ENCODE data around the gene RCSD1. TPM values are rescaled to one million over a fixed set of nuclear protein-coding genes. Genes with fewer than 3 reads are reported as not detected.
"Not testable (repeated sequence)": the region's sequence is repeated elsewhere in the genome, so short reads cannot be mapped to it uniquely, and the experiment has no call there.

The RCSD1 gene
- total and polyA plus RNA-seq, 8 donors = 6.0 to 43.7 (median 19.7) TPM

GRCh38 chr1:167734841-167735240 lies 104.8 kb downstream of the RCSD1 start:
- Histone ChIP-seq H3K27ac (no peak overlapping the region), H3K4me3 (no peak overlapping the region), H3K4me1 (peaks cover 16 to 46% (median 28%) of the 10 kb centered on the region in 4 donors), H3K36me3 (peaks cover 3 to 21% (median 13%) of the 10 kb centered on the region in 4 donors), H3K27me3 (no peaks in the 10 kb centered on the region), H3K9me3 (no peaks in the 10 kb centered on the region)
- DNase-seq = no peak
- intact Hi-C loops (cut with DNase I; ENCODE audit: low total_unique reads) = loop anchor here (10.0 kb wide), 1 partner anchor 60 kb away; no protein-coding TSS in a partner anchor
- TF ChIP-seq POLR2AphosphoS5 (IDR thresholded peaks at IDR 0.05) (no peak), EP300 (IDR thresholded peaks at IDR 0.05) (no peak)
- 66 to 89% (median 74%) methylated on average over 1 of the region's 1 CpG for WGBS, 5 donors

- WGBS, 5 donors = 32 to 52% (median 41%) methylated on average over 4 of the region's 4 CpGs
- H3K27me3 ChIP-seq = no peaks in the 10 kb centered on the region
- DNase-seq = no peak
- H3K4me3 ChIP-seq = no peak overlapping the region
- peaks cover 0 to 7% (median 3%) of the 10 kb centered on the region in 4 donors for H3K36me3 ChIP-seq
- peaks cover 16 to 55% (median 34%) of the 10 kb centered on the region in 4 donors for H3K4me1 ChIP-seq
- intact Hi-C loops (cut with DNase I; ENCODE audit: low total_unique reads) = loop anchor here (10.0 kb wide), 1 partner anchor 58 kb away; no protein-coding TSS in a partner anchor
- TF ChIP-seq CTCF (IDR thresholded peaks at IDR 0.05) (no peak), EP300 (IDR thresholded peaks at IDR 0.05) (no peak), POLR2AphosphoS5 (IDR thresholded peaks at IDR 0.05) (no peak), POLR2A (IDR thresholded peaks at IDR 0.05) (no peak)
- H3K9me3 ChIP-seq = no peaks in the 10 kb centered on the region
- peak overlapping the region in 1 of 5 donors; percentile 20 for H3K27ac ChIP-seq
Observed at GRCh38 chr1:167737169-167737568, 107.1 kb downstream of the RCSD1 start.

DNA sequence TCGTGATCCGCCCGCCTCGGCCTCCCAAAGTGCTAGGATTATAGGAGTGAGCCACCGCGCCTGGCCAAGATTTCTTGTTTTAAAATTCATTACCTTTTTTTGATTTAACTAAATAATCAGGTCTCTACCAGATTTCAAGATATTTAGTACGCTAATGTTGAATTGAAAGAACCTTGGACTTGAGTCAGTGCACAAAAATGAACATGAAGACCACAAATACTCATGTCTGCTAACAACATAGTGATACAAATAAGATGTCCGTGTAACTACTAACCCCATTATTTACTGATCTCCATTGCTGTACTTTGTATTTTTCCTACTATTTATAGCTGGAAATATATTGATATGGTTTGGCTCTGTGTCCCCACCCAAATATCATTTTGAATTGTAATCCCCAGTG lies 108.1 kb downstream of the RCSD1 start:
- DNase-seq = no peak
- Histone ChIP-seq H3K27ac (no peak overlapping the region), H3K27me3 (no peaks in the 10 kb centered on the region), H3K36me3 (peaks cover 0 to 7% (median 3%) of the 10 kb centered on the region in 4 donors), H3K4me1 (peaks cover 16 to 60% (median 37%) of the 10 kb centered on the region in 4 donors), H3K4me3 (no peak overlapping the region), H3K9me3 (no peaks in the 10 kb centered on the region)
- intact Hi-C loops (cut with DNase I; ENCODE audit: low total_unique reads) = loop anchor here (10.0 kb wide), 1 partner anchor 57 kb away; no protein-coding TSS in a partner anchor
- WGBS, 5 donors = 88 to 99% (median 97%) methylated on average over 8 of the region's 8 CpGs
- no peak for TF ChIP-seq POLR2A (IDR thresholded peaks at IDR 0.05)
- no peak for TF ChIP-seq CTCF (IDR thresholded peaks at IDR 0.05)
- TF ChIP-seq EP300 (IDR thresholded peaks at IDR 0.05) = no peak

- Histone ChIP-seq H3K27ac (peak overlapping the region in 1 of 5 donors; percentile 17), H3K36me3 (peaks cover 0 to 7% (median 3%) of the 10 kb centered on the region in 4 donors), H3K4me1 (peaks cover 16 to 68% (median 40%) of the 10 kb centered on the region in 4 donors), H3K9me3 (no peaks in the 10 kb centered on the region), H3K4me3 (no peak overlapping the region), H3K27me3 (no peaks in the 10 kb centered on the region)
- TF ChIP-seq CTCF (IDR thresholded peaks at IDR 0.05) (no peak), POLR2AphosphoS5 (IDR thresholded peaks at IDR 0.05) (no peak), POLR2A (IDR thresholded peaks at IDR 0.05) (no peak), EP300 (IDR thresholded peaks at IDR 0.05) (no peak)
- intact Hi-C loops (cut with DNase I; ENCODE audit: low total_unique reads) = loop anchor here (10.0 kb wide), 1 partner anchor 55 kb away; no protein-coding TSS in a partner anchor
- peak in 1 of 2 donors; percentile 47 for DNase-seq
- 38 to 47% (median 45%) methylated on average over 3 of the region's 3 CpGs for WGBS, 5 donors
Observed at GRCh38 chr1:167739752-167740151, 109.7 kb downstream of the RCSD1 start.

DNA sequence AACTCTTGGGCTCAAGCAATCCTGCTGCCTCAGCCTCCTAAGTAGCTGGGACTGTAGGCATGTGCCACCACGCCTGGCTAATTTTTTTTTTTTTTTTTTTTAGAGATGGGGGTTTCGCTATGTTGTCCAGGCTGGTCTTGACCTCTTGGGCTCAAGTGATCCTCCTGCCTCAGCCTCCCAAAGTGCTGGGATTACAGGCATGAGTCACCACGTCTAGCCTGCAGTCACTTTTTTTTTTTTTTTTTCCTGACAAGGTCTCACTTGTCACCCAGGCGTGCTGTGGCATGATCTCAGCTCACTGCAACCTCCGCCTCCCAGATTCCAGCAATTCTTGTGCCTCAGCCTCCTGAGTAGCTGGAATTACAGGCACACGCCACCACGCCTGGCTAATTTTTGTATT lies 111.1 kb downstream of the RCSD1 start:
- intact Hi-C loops (cut with DNase I; ENCODE audit: low total_unique reads); H3K27ac ChIP-seq; H3K36me3 ChIP-seq; H3K9me3 ChIP-seq; H3K4me3 ChIP-seq; DNase-seq; H3K27me3 ChIP-seq: not testable (repeated sequence)
- WGBS, 5 donors = 92 to 100% (median 95%) methylated on average over 7 of the region's 7 CpGs
- H3K4me1 ChIP-seq = peaks cover 9 to 61% (median 32%) of the 10 kb centered on the region in 4 donors

DNA sequence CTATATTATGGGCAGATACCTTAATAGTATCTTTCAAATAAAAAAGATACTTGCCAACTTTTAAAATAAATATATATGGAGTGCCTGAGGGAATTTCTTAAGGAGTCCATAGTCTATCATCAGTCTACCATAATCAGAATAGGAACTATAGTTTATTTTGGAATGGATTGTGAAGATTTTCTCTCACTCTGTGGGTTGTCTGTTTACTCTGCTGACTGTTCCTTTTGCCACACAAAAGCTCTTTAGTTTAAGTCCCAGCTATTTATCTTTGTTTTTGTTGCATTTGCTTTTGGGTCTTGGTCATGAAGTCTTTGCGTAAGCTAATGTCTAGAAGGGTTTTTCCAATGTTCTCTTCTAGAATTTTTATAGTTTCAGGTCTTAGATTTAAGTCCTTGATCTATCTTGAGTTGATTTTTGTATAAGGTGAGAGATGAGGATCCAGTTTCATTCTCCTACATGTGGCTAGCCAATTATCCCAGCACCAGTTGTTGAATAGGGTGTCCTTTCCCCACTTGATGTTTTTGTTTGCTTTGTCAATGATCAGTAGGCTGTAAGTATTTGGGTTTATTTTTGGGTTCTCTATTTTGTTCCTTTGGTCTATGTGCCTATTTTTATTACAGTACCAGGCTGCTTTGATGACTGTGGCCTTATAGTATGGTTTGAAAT lies 112.5 kb downstream of the RCSD1 start:
- H3K27me3 ChIP-seq; DNase-seq; H3K36me3 ChIP-seq; intact Hi-C loops (cut with DNase I; ENCODE audit: low total_unique reads); H3K9me3 ChIP-seq; H3K27ac ChIP-seq; H3K4me3 ChIP-seq: not testable (repeated sequence)
- peaks cover 0 to 60% (median 25%) of the 10 kb centered on the region in 4 donors for H3K4me1 ChIP-seq
- 40 to 69% (median 61%) methylated on average over 1 of the region's 1 CpG for WGBS, 5 donors

Measured in stomach (tissue), 9 donors.